Esophagus squamous epithelium (tissue), 5 donors: ENCODE measurements around the gene NUDT1. TPM values are rescaled to one million over a fixed set of nuclear protein-coding genes. Genes with fewer than 3 reads are reported as not detected.

Experiments
- DNase-seq: peaks from one replicate; lab custom pipeline; 2025; lab: John Stamatoyannopoulos, UW
- H3K27ac ChIP-seq, 4 donors: fragments of 200-600 bp; sonication (generic); one replicate each; pipeline ENCODE4 v1.5.1; 2016 to 2019; ENCODE audit warnings: mild to moderate bottlenecking in 1 of 4
- H3K27me3 ChIP-seq, 4 donors: fragments of 200-600 bp; sonication (generic); 1 replicate in 3 of 4; 2 replicates in 1 of 4; pipeline versions ENCODE4 v1.5.1 to v1.6.0; 2017 to 2021; ENCODE audit warnings: antibody characterized with exemption in 1 of 4
- H3K36me3 ChIP-seq, 3 donors: fragments of 200-600 bp; sonication (generic); one replicate each; pipeline ENCODE4 v1.5.1; 2016 to 2019
- H3K4me1 ChIP-seq, 3 donors: fragments of 200-600 bp; sonication (generic); one replicate each; pipeline ENCODE4 v1.5.1; 2017 to 2019
- H3K4me3 ChIP-seq, 4 donors: fragments of 200-600 bp; sonication (generic); 1 replicate in 3 of 4; 2 replicates in 1 of 4; pipeline ENCODE4 v1.5.1; 2016 to 2019; ENCODE audit warnings: mild to moderate bottlenecking in 2 of 4, moderate library complexity in 1 of 4
- H3K9me3 ChIP-seq, 3 donors: fragments of 200-600 bp; sonication (generic); one replicate each; pipeline ENCODE4 v1.5.1; 2016 to 2019
- POLR2A ChIP-seq, 4 donors: fragments of 450-650 bp; IDR thresholded peaks; one replicate each; pipeline ENCODE4 v1.6.1; 2017; ENCODE audit warnings: antibody characterized with exemption in 4 of 4, mild to moderate bottlenecking in 4 of 4, moderate library complexity in 3 of 4
- WGBS, 2 donors: methylation state at CpG; one replicate each; pipeline ENCODE4 v1.1.5; 2018; 5-methylcytosine and 5-hydroxymethylcytosine counted together
- intact Hi-C: fragments of 100-400 bp; cut with DNase I; formaldehyde crosslinking; loops from one replicate; pipeline ENCODE4 v1.15.0; 2022
- total RNA-seq, 4 donors: library from RNA; depleted of rRNA; stranded (reverse); fragments of >200 nt; gene quantifications; one replicate each; pipeline ENCODE4 v1.1.0, GENCODE V29; 2016
- TF ChIP-seq, protein P1 (sequence below), 6 experiments: fragments of 450-650 bp in 4 of 6; fragments of 200-600 bp in 2 of 6; sonication (generic) in 2 of 6; IDR thresholded peaks; one replicate each; pipeline ENCODE4 v1.5.1; 2016 to 2019; ENCODE audit warnings: antibody characterized with exemption in 6 of 6, mild to moderate bottlenecking in 4 of 6, moderate library complexity in 4 of 6
- donor health status: DM: yes; HTN: yes; CAD: no.

Gene NUDT1
- total RNA-seq, 4 donors from 2014 or later: 16.3 to 51.7 (median 28.2) TPM

DNA sequence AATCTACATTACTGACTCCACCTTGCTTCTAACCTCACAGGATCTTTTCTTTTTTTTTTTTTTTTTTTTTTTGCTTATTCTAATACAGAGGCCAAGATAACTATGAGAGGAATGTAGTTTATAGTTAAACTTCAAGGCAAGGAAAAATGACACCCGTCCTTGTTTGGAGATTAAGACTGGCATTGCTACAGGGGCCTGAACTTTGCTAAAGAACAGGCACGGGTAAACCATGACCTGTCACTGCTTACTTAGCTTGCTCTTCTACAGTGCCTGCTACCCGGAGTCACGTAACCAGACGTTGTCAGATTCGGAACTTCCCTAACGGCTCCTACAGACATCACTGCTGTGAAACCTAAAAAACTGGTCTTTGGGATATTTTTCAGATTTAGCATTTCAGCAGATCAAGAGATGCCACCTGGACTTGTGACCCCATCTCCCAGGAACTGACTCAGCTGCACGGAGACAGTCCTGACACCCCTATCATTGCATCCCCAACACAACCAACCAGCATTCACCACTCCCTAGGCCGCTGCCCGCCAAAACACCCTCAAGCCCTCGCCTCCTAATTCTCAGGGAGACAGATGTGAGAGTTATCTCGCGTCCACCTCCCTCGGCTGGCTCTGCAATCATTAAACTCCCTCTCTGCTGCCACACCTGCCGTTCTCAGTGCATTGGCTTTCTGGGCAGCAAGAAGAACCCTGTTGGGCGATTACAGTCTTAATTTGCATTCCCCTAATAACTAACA lies 36.8 kb upstream of the NUDT1 start:
- H3K4me1 ChIP-seq: no peaks in the 10 kb centered on the region
- no peak overlapping the region for H3K4me3 ChIP-seq
- H3K36me3 ChIP-seq: peaks cover 0 to 85% (median 12%) of the 10 kb centered on the region in 3 donors
- no peaks in the 10 kb centered on the region for H3K27me3 ChIP-seq
- no peak for TF ChIP-seq POLR2A (IDR thresholded peaks at IDR 0.05)
- TF ChIP-seq, protein P1, sequence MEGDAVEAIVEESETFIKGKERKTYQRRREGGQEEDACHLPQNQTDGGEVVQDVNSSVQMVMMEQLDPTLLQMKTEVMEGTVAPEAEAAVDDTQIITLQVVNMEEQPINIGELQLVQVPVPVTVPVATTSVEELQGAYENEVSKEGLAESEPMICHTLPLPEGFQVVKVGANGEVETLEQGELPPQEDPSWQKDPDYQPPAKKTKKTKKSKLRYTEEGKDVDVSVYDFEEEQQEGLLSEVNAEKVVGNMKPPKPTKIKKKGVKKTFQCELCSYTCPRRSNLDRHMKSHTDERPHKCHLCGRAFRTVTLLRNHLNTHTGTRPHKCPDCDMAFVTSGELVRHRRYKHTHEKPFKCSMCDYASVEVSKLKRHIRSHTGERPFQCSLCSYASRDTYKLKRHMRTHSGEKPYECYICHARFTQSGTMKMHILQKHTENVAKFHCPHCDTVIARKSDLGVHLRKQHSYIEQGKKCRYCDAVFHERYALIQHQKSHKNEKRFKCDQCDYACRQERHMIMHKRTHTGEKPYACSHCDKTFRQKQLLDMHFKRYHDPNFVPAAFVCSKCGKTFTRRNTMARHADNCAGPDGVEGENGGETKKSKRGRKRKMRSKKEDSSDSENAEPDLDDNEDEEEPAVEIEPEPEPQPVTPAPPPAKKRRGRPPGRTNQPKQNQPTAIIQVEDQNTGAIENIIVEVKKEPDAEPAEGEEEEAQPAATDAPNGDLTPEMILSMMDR (IDR thresholded peaks at IDR 0.05): no peak
- no peaks in the 10 kb centered on the region for H3K9me3 ChIP-seq
- intact Hi-C loops: no loop called here
- no peak overlapping the region for H3K27ac ChIP-seq
- no peak for DNase-seq
- WGBS, 2 donors: 80 to 88% methylated on average over 16 of the region's 16 CpGs

- intact Hi-C loops: no loop called here
- Histone ChIP-seq H3K9me3 (no peaks in the 10 kb centered on the region), H3K36me3 (peaks cover 6 to 87% (median 22%) of the 10 kb centered on the region in 3 donors), H3K27ac (no peak overlapping the region), H3K27me3 (no peaks in the 10 kb centered on the region), H3K4me1 (no peaks in the 10 kb centered on the region), H3K4me3 (no peak overlapping the region)
- WGBS, 2 donors: 75 to 94% methylated on average over 7 to 16 of the region's 16 CpGs
- no peak for DNase-seq
- no peak for TF ChIP-seq POLR2A (IDR thresholded peaks at IDR 0.05)
- TF ChIP-seq, protein P1 (IDR thresholded peaks at IDR 0.05): no peak
Observed at GRCh38 chr7:2208712-2209111, 33.3 kb upstream of the NUDT1 start.

- TF ChIP-seq POLR2A (IDR thresholded peaks at IDR 0.05): no peak
- TF ChIP-seq, protein P1 (IDR thresholded peaks at IDR 0.05): peak; percentile 43 to 72 (median 62)
- Histone ChIP-seq H3K27ac (no peak overlapping the region), H3K9me3 (no peaks in the 10 kb centered on the region), H3K4me3 (no peak overlapping the region), H3K27me3 (no peaks in the 10 kb centered on the region), H3K4me1 (no peaks in the 10 kb centered on the region), H3K36me3 (peaks cover 6 to 87% (median 25%) of the 10 kb centered on the region in 3 donors)
- 70 to 82% methylated on average over 2 to 4 of the region's 21 CpGs for WGBS, 2 donors
- DNase-seq: no peak
- intact Hi-C loops: no loop called here
Observed at GRCh38 chr7:2209146-2209960, 32.7 kb upstream of the NUDT1 start.

GRCh38 chr7:2209961-2210323 lies 32.1 kb upstream of the NUDT1 start:
- peaks cover 6 to 87% (median 27%) of the 10 kb centered on the region in 3 donors for H3K36me3 ChIP-seq
- WGBS, 2 donors: 77 to 93% methylated on average over 8 of the region's 8 CpGs
- intact Hi-C loops: loop anchor here (10.0 kb wide), 1 partner anchor 545 kb away; no protein-coding TSS in a partner anchor
- H3K9me3 ChIP-seq: no peaks in the 10 kb centered on the region
- H3K27ac ChIP-seq: no peak overlapping the region
- H3K4me3 ChIP-seq: no peak overlapping the region
- H3K27me3 ChIP-seq: no peaks in the 10 kb centered on the region
- TF ChIP-seq POLR2A (IDR thresholded peaks at IDR 0.05): no peak
- TF ChIP-seq, protein P1 (IDR thresholded peaks at IDR 0.05): no peak
- H3K4me1 ChIP-seq: no peaks in the 10 kb centered on the region
- no peak for DNase-seq
